WTC11 (cell line): Measurements from ENCODE around the gene GRM8. TPM values are rescaled to one million over a fixed set of nuclear protein-coding genes. Genes with fewer than 3 reads are reported as not detected.

Experiments
- ATAC-seq: fragments of 200-7000 bp; cut with Tn5 transposase; 2 replicates; pipeline ENCODE4 v1.10.0; 2021; ENCODE audit warnings: mild to moderate bottlenecking, moderate library complexity
- CTCF ChIA-PET: fragments of 300-600 bp; sonication (Branson Sonifier 250); formaldehyde crosslinking; loops from one replicate; lab custom pipeline; 2021; ENCODE audit warnings: antibody characterized with exemption; lab: Charles Lee
- POLR2A ChIA-PET: fragments of 350-600 bp; sonication (Branson Sonifier 250); formaldehyde crosslinking; loops from one replicate; lab custom pipeline; 2021; ENCODE audit warnings: antibody characterized with exemption; lab: Charles Lee
- DNase-seq: peaks from one replicate; pipeline ENCODE4 v3.0.0; 2021; ENCODE audit warnings: low spot score
- H3K27ac Mint-ChIP-seq: 2 replicates; pipeline ENCODE4 v1.8.0; 2021; ENCODE audit warnings: mixed read lengths
- H3K27me3 Mint-ChIP-seq: 2 replicates; pipeline ENCODE4 v1.8.0; 2021; ENCODE audit warnings: low read depth, mild to moderate bottlenecking, moderate library complexity, mixed read lengths
- H3K36me3 Mint-ChIP-seq: 2 replicates; pipeline ENCODE4 v1.8.0; 2021; ENCODE audit warnings: mixed read lengths
- H3K4me1 Mint-ChIP-seq: 2 replicates; pipeline ENCODE4 v1.8.0; 2022; ENCODE audit warnings: mixed read lengths
- H3K4me3 Mint-ChIP-seq: 2 replicates; pipeline ENCODE4 v1.8.0; 2021; ENCODE audit warnings: mild to moderate bottlenecking, moderate library complexity, mixed read lengths
- H3K9me3 Mint-ChIP-seq: 2 replicates; pipeline ENCODE4 v1.8.0; 2021; ENCODE audit warnings: mixed read lengths
- ATF1 ChIP-seq: sonication (generic); formaldehyde crosslinking; IDR thresholded peaks from 2 replicates; pipeline ENCODE4 v1.8.1; 2023; ENCODE audit warnings: mild to moderate bottlenecking, moderate library complexity, missing genetic modification reagents
- CBFB ChIP-seq: sonication (generic); formaldehyde crosslinking; IDR thresholded peaks from 2 replicates; pipeline ENCODE4 v1.8.1; 2022; ENCODE audit warnings: mild to moderate bottlenecking, low read depth, missing genetic modification reagents
- CREM ChIP-seq: sonication (generic); formaldehyde crosslinking; IDR thresholded peaks from 2 replicates; pipeline ENCODE4 v1.8.1; 2022; ENCODE audit warnings: mild to moderate bottlenecking, missing genetic modification reagents, moderate library complexity
- ESRRA ChIP-seq: sonication (generic); formaldehyde crosslinking; IDR thresholded peaks from 2 replicates; pipeline ENCODE4 v1.8.1; 2022; ENCODE audit warnings: mild to moderate bottlenecking, missing genetic modification reagents, borderline replicate concordance
- ETV6 ChIP-seq: sonication (generic); formaldehyde crosslinking; IDR thresholded peaks from 2 replicates; pipeline ENCODE4 v1.8.1; 2022; ENCODE audit warnings: mild to moderate bottlenecking, missing genetic modification reagents
- FOXJ3 ChIP-seq: sonication (generic); formaldehyde crosslinking; IDR thresholded peaks from 2 replicates; pipeline ENCODE4 v1.9.0; 2021; ENCODE audit warnings: missing genetic modification reagents, mild to moderate bottlenecking, borderline replicate concordance
- JAZF1 ChIP-seq: fragments of 250-450 bp; sonication (Bioruptor Pico); IDR thresholded peaks from 2 replicates; pipeline ENCODE4 v1.9.0; 2021; ENCODE audit warnings: moderate library complexity, mild to moderate bottlenecking, inconsistent platforms
- NR2C2 ChIP-seq: sonication (generic); formaldehyde crosslinking; IDR thresholded peaks from 2 replicates; pipeline ENCODE4 v1.8.0; 2022; ENCODE audit warnings: mild to moderate bottlenecking, missing genetic modification reagents
- OVOL2 ChIP-seq: fragments of 250-450 bp; sonication (Bioruptor Pico); IDR thresholded peaks from 2 replicates; pipeline ENCODE4 v1.9.0; 2021; ENCODE audit warnings: mild to moderate bottlenecking, borderline replicate concordance
- SOX15 ChIP-seq: fragments of 250-450 bp; sonication (Bioruptor Pico); IDR thresholded peaks from 2 replicates; pipeline ENCODE4 v1.9.0; 2021; ENCODE audit warnings: mild to moderate bottlenecking
- SP1 ChIP-seq: sonication (generic); formaldehyde crosslinking; conservative IDR thresholded peaks from 2 replicates; pipeline ENCODE4 v1.8.1; 2022; ENCODE audit warnings: missing genetic modification reagents
- TCF7 ChIP-seq: sonication (generic); formaldehyde crosslinking; IDR thresholded peaks from 2 replicates; pipeline ENCODE4 v1.8.0; 2022; ENCODE audit warnings: mild to moderate bottlenecking, low read depth, missing genetic modification reagents, moderate library complexity
- TEAD1 ChIP-seq: sonication (generic); formaldehyde crosslinking; IDR thresholded peaks from 2 replicates; pipeline ENCODE4 v1.8.0; 2022; ENCODE audit warnings: mild to moderate bottlenecking, missing genetic modification reagents
- ZNF219 ChIP-seq: sonication (generic); formaldehyde crosslinking; IDR thresholded peaks from 2 replicates; pipeline ENCODE4 v1.8.0; 2023; ENCODE audit warnings: missing genetic modification reagents, mild to moderate bottlenecking, borderline replicate concordance
- total RNA-seq: library from RNA; stranded (reverse); gene quantifications from 3 replicates; pipeline ENCODE4 v1.2.3, GENCODE V29; 2021
- TF ChIP-seq, protein P1 (sequence below): sonication (generic); formaldehyde crosslinking; IDR thresholded peaks from 2 replicates; pipeline ENCODE4 v1.8.0; 2023; ENCODE audit warnings: missing genetic modification reagents
- TF ChIP-seq, protein P2 (sequence below): sonication (generic); formaldehyde crosslinking; IDR thresholded peaks from 2 replicates; pipeline ENCODE4 v1.8.0; 2022; ENCODE audit warnings: mild to moderate bottlenecking, missing genetic modification reagents
- TF ChIP-seq, protein P3 (sequence below): fragments of 250-450 bp; sonication (Bioruptor Pico); IDR thresholded peaks from 2 replicates; pipeline ENCODE4 v1.9.0; 2021; ENCODE audit warnings: mild to moderate bottlenecking
- TF ChIP-seq, protein P4 (sequence below): sonication (generic); formaldehyde crosslinking; conservative IDR thresholded peaks from 2 replicates; pipeline ENCODE4 v1.8.1; 2023; ENCODE audit warnings: mild to moderate bottlenecking, low read depth, missing genetic modification reagents, moderate library complexity
- TF ChIP-seq, protein P5 (sequence below): sonication (generic); formaldehyde crosslinking; IDR thresholded peaks from 2 replicates; pipeline ENCODE4 v1.8.1; 2022; ENCODE audit warnings: low read depth, missing genetic modification reagents, borderline replicate concordance
- TF ChIP-seq, protein P6 (sequence below): sonication (generic); formaldehyde crosslinking; IDR thresholded peaks from 2 replicates; pipeline ENCODE4 v1.8.1; 2023; ENCODE audit warnings: mild to moderate bottlenecking, missing genetic modification reagents, moderate library complexity

The GRM8 gene
- total RNA-seq, 1 experiment from 2014 or later, result 2.3 TPM

DNA sequence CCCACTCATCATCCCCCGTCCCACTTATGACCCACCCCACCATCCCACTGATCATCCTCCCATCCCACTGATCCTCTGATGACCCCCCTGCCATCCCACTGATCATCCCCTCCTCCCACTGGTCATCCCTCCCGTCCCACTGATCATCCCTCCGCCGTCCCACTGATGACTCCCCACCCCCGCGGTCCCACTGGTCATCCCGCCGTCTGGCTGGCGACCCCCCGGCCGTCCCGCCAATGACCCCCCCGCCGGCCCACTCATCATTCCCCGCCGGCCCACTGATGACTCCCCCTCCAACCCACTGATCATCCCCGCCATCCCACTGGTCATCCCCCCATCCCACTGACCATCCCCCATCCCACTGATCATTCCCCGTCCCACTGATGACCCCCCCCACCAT, 161.1 kb downstream of the GRM8 start:
- POLR2A ChIA-PET, result no interaction called here

DNA sequence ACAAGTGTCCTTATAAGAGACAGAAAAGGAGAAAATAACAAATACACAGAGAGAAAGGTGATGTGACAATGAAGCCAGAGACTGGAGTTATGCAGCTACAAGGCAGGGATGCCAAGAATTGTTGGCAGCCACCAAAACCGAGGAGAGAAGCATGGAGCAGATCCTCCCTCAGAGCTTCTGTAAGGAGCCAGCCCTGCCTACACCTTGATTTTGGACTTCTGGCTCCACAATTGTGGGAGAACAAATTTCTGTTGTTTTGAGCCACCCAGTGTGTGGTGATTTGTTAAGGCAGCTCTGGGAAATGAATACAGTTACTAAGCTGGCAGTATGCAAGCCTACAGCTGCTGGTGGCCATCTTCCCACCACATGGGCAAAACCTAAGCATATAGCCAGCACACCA, 163.6 kb downstream of the GRM8 start:
- POLR2A ChIA-PET, result no interaction called here
- Mint-ChIP-seq H3K36me3 (no peaks in the 10 kb centered on the region), H3K4me3 (no peak overlapping the region), H3K9me3 (0 out of 2 replicates have a peak, but pooled peaks cover 7% of the 10 kb centered on the region), H3K4me1 (peaks cover 12% of the 10 kb centered on the region), H3K27me3 (no peaks in the 10 kb centered on the region), H3K27ac (no peak overlapping the region)
- TF ChIP-seq, protein P1, sequence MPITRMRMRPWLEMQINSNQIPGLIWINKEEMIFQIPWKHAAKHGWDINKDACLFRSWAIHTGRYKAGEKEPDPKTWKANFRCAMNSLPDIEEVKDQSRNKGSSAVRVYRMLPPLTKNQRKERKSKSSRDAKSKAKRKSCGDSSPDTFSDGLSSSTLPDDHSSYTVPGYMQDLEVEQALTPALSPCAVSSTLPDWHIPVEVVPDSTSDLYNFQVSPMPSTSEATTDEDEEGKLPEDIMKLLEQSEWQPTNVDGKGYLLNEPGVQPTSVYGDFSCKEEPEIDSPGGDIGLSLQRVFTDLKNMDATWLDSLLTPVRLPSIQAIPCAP (CRISPR knock-in tag), result no peak
- TF ChIP-seq, protein P2, sequence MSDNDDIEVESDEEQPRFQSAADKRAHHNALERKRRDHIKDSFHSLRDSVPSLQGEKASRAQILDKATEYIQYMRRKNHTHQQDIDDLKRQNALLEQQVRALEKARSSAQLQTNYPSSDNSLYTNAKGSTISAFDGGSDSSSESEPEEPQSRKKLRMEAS (CRISPR knock-in tag), result no peak
- TF ChIP-seq SP1 (CRISPR knock-in tag) (no peak), FOXJ3 (no peak), JAZF1 (no peak), SOX15 (CRISPR knock-in tag) (no peak), ESRRA (CRISPR knock-in tag) (no peak), ATF1 (CRISPR knock-in tag) (no peak), ETV6 (CRISPR knock-in tag) (no peak), NR2C2 (CRISPR knock-in tag) (no peak), CREM (CRISPR knock-in tag) (no peak)
- TF ChIP-seq, protein P3, sequence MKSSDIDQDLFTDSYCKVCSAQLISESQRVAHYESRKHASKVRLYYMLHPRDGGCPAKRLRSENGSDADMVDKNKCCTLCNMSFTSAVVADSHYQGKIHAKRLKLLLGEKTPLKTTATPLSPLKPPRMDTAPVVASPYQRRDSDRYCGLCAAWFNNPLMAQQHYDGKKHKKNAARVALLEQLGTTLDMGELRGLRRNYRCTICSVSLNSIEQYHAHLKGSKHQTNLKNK (CRISPR knock-in tag), result no peak
- TF ChIP-seq, protein P4, sequence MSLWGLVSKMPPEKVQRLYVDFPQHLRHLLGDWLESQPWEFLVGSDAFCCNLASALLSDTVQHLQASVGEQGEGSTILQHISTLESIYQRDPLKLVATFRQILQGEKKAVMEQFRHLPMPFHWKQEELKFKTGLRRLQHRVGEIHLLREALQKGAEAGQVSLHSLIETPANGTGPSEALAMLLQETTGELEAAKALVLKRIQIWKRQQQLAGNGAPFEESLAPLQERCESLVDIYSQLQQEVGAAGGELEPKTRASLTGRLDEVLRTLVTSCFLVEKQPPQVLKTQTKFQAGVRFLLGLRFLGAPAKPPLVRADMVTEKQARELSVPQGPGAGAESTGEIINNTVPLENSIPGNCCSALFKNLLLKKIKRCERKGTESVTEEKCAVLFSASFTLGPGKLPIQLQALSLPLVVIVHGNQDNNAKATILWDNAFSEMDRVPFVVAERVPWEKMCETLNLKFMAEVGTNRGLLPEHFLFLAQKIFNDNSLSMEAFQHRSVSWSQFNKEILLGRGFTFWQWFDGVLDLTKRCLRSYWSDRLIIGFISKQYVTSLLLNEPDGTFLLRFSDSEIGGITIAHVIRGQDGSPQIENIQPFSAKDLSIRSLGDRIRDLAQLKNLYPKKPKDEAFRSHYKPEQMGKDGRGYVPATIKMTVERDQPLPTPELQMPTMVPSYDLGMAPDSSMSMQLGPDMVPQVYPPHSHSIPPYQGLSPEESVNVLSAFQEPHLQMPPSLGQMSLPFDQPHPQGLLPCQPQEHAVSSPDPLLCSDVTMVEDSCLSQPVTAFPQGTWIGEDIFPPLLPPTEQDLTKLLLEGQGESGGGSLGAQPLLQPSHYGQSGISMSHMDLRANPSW (CRISPR knock-in tag), result no peak
- TF ChIP-seq, protein P5, sequence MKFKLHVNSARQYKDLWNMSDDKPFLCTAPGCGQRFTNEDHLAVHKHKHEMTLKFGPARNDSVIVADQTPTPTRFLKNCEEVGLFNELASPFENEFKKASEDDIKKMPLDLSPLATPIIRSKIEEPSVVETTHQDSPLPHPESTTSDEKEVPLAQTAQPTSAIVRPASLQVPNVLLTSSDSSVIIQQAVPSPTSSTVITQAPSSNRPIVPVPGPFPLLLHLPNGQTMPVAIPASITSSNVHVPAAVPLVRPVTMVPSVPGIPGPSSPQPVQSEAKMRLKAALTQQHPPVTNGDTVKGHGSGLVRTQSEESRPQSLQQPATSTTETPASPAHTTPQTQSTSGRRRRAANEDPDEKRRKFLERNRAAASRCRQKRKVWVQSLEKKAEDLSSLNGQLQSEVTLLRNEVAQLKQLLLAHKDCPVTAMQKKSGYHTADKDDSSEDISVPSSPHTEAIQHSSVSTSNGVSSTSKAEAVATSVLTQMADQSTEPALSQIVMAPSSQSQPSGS (CRISPR knock-in tag), result no peak
- TF ChIP-seq, protein P6, sequence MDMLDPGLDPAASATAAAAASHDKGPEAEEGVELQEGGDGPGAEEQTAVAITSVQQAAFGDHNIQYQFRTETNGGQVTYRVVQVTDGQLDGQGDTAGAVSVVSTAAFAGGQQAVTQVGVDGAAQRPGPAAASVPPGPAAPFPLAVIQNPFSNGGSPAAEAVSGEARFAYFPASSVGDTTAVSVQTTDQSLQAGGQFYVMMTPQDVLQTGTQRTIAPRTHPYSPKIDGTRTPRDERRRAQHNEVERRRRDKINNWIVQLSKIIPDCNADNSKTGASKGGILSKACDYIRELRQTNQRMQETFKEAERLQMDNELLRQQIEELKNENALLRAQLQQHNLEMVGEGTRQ (CRISPR knock-in tag), result no peak
- DNase-seq, result no peak
- CTCF ChIA-PET, result no interaction called here
- ATAC-seq, result no peak

More for the DNA sequence above, 161.1 kb downstream of the GRM8 start:
- ATAC-seq (no peak), DNase-seq (no peak)
- CTCF ChIA-PET, result no interaction called here
- Mint-ChIP-seq H3K4me1 (peaks cover 12% of the 10 kb centered on the region), H3K36me3 (no peaks in the 10 kb centered on the region), H3K27ac (no peak overlapping the region), H3K4me3 (no peak overlapping the region), H3K27me3 (no peaks in the 10 kb centered on the region), H3K9me3 (no peaks in the 10 kb centered on the region)
- no peak for TF ChIP-seq TEAD1 (CRISPR knock-in tag)
- TF ChIP-seq CBFB, result no peak
- TF ChIP-seq TCF7 (CRISPR knock-in tag), result no peak
- no peak for TF ChIP-seq ZNF219 (CRISPR knock-in tag)
- TF ChIP-seq OVOL2 (CRISPR knock-in tag), result no peak
